Hepatocyte (in vitro differentiated cells): ENCODE results near the gene FZD8. TPM values are rescaled to one million over a fixed set of nuclear protein-coding genes. Genes with fewer than 3 reads are reported as not detected.
"Not testable (repeated sequence)": the region's sequence is repeated elsewhere in the genome, so short reads cannot be mapped to it uniquely, and the experiment has no call there.

ENCODE experiments used
- DNase-seq: peaks from one replicate; pipeline ENCODE4 v3.0.0-alpha.2; 2016; ENCODE audit warnings: low spot score
- H2AFZ ChIP-seq: fragments of 200-600 bp; sonication (generic); 2 replicates; pipeline ENCODE4 v1.6.0; 2016; ENCODE audit warnings: antibody characterized with exemption, mild to moderate bottlenecking
- H3K27ac ChIP-seq: fragments of 200-600 bp; sonication (generic); 2 replicates; pipeline ENCODE4 v1.5.1; 2016; ENCODE audit warnings: mild to moderate bottlenecking
- H3K27me3 ChIP-seq: fragments of 200-600 bp; sonication (generic); 2 replicates; pipeline ENCODE4 v1.6.1; 2016
- H3K36me3 ChIP-seq: fragments of 200-600 bp; sonication (generic); replicated peaks from 2 replicates; pipeline ENCODE4 v1.5.1; 2016; ENCODE audit warnings: low read depth; ENCODE audit not compliant: insufficient read depth
- H3K4me1 ChIP-seq: fragments of 200-600 bp; sonication (generic); 2 replicates; pipeline ENCODE4 v1.5.1; 2016; ENCODE audit warnings: mild to moderate bottlenecking, moderate library complexity; ENCODE audit not compliant: insufficient read depth
- H3K4me2 ChIP-seq: fragments of 200-600 bp; sonication (generic); 2 replicates; pipeline ENCODE4 v1.6.0; 2016
- H3K4me3 ChIP-seq: fragments of 200-600 bp; sonication (generic); 2 replicates; pipeline ENCODE4 v1.5.1; 2016; ENCODE audit warnings: mild to moderate bottlenecking
- H3K79me2 ChIP-seq: fragments of 200-600 bp; sonication (generic); 2 replicates; pipeline ENCODE4 v1.6.0; 2017; ENCODE audit warnings: mild to moderate bottlenecking
- H3K9me2 ChIP-seq: fragments of 200-600 bp; sonication (generic); replicated peaks from 2 replicates; pipeline ENCODE4 v1.6.0; 2017; ENCODE audit warnings: mild to moderate bottlenecking; ENCODE audit not compliant: insufficient read depth
- H3K9me3 ChIP-seq: fragments of 200-600 bp; sonication (generic); 2 replicates; pipeline ENCODE4 v1.5.1; 2016; ENCODE audit warnings: low read depth, mild to moderate bottlenecking
- H4K20me1 ChIP-seq: fragments of 200-600 bp; sonication (generic); 2 replicates; pipeline ENCODE4 v1.6.0; 2016; ENCODE audit warnings: mild to moderate bottlenecking; ENCODE audit not compliant: insufficient read depth, poor library complexity, severe bottlenecking
- CTCF ChIP-seq: fragments of 200-600 bp; sonication (generic); IDR thresholded peaks from 2 replicates; pipeline ENCODE4 v1.5.1; 2016; ENCODE audit warnings: antibody characterized with exemption, mild to moderate bottlenecking; ENCODE audit not compliant: poor library complexity
- EZH2 ChIP-seq: fragments of 200-600 bp; sonication (generic); IDR thresholded peaks from 2 replicates; pipeline ENCODE4 v1.6.1; 2016; ENCODE audit warnings: antibody characterized with exemption, mild to moderate bottlenecking, borderline replicate concordance
- EZH2phosphoT487 ChIP-seq: fragments of 200-600 bp; sonication (generic); IDR thresholded peaks from one replicate; pipeline ENCODE4 v1.6.1; 2018; ENCODE audit warnings: antibody characterized with exemption, mild to moderate bottlenecking, low read depth, moderate library complexity; ENCODE audit not compliant: unreplicated experiment, severe bottlenecking
- WGBS: methylation state at CpG from one replicate; pipeline ENCODE4 v1.1.6; 2016; ENCODE audit warnings: low lambda C conversion rate; ENCODE audit errors: missing lambda C conversion rate; 5-methylcytosine and 5-hydroxymethylcytosine counted together
- polyA plus RNA-seq: library from polyadenylated mRNA; unstranded; fragments of >200 nt; fragmentation: Nextera tagmentation; extraction: Ambion mirVana; gene quantifications from 2 replicates; pipeline ENCODE4 v1.2.1, GENCODE V29; 2016
- total RNA-seq: library from RNA; depleted of rRNA; stranded (reverse); fragments of >200 nt; gene quantifications from 2 replicates; pipeline ENCODE4 v1.2.3, GENCODE V29; 2014

FZD8 gene
- total RNA-seq = 5.9 and 7.7 TPM in 2 replicates
- 2.6 and 3.7 TPM in 2 replicates for polyA plus RNA-seq

- no peaks in the 10 kb centered on the region for H3K79me2 ChIP-seq
Observed at GRCh38 chr10:35642035-35642792, at the start of gene FZD8. Gene FZD8 (minus strand): TSS chr10:35642296. CDS start chr10:35641429, 867 bp downstream.

GRCh38 chr10:35691522-35692236 lies 49.6 kb upstream of the FZD8 start:
- 42% methylated on average over 12 of the region's 12 CpGs for WGBS
- TF ChIP-seq EZH2phosphoT487 (no peak), EZH2 (no peak)
- Histone ChIP-seq H3K4me1 (no peaks in the 10 kb centered on the region), H3K27me3 (peaks cover 27% of the 10 kb centered on the region), H3K4me2 (no peak overlapping the region), H3K9me3 (no peaks in the 10 kb centered on the region), H4K20me1 (no peaks in the 10 kb centered on the region), H3K79me2 (no peaks in the 10 kb centered on the region), H3K9me2 (no peaks in the 10 kb centered on the region), H2AFZ (no peak overlapping the region), H3K4me3 (no peak overlapping the region), H3K36me3 (no peaks in the 10 kb centered on the region), H3K27ac (no peak overlapping the region)
- no peak for DNase-seq

More at GRCh38 chr10:35642035-35642792, at the start of gene FZD8:
- H3K9me2 ChIP-seq = no peaks in the 10 kb centered on the region
- peaks cover 31% of the 10 kb centered on the region for H3K27me3 ChIP-seq
- WGBS = under 1% methylated on average over 73 of the region's 80 CpGs
- H3K36me3 ChIP-seq = no peaks in the 10 kb centered on the region
- TF ChIP-seq CTCF (peak; percentile 22), EZH2phosphoT487 (no peak)
- peak within 1 kb of the TSS; percentile 92 for H3K4me2 ChIP-seq
- H2AFZ ChIP-seq = peak within 1 kb of the TSS; percentile 79
- H3K4me1 ChIP-seq = peaks cover 18% of the 10 kb centered on the region
- peaks cover 2% of the 10 kb centered on the region for H4K20me1 ChIP-seq
- DNase-seq = peak; percentile 95
- peak within 1 kb of the TSS; percentile 53 for H3K27ac ChIP-seq
- no peaks in the 10 kb centered on the region for H3K9me3 ChIP-seq
- peak within 1 kb of the TSS; percentile 67 for H3K4me3 ChIP-seq

- H3K9me2 ChIP-seq = no peaks in the 10 kb centered on the region
- no peak overlapping the region for H3K4me3 ChIP-seq
- H3K79me2 ChIP-seq = no peaks in the 10 kb centered on the region
- H3K36me3 ChIP-seq = no peaks in the 10 kb centered on the region
- H4K20me1 ChIP-seq = no peaks in the 10 kb centered on the region
- no peak overlapping the region for H2AFZ ChIP-seq
- DNase-seq = no peak
- peaks cover 27% of the 10 kb centered on the region for H3K27me3 ChIP-seq
- H3K4me1 ChIP-seq = no peaks in the 10 kb centered on the region
- 63% methylated on average over 5 of the region's 5 CpGs for WGBS
- H3K4me2 ChIP-seq = no peak overlapping the region
- no peak overlapping the region for H3K27ac ChIP-seq
- TF ChIP-seq CTCF = no peak
- TF ChIP-seq EZH2 = no peak
- no peak for TF ChIP-seq EZH2phosphoT487
- no peaks in the 10 kb centered on the region for H3K9me3 ChIP-seq
Observed at GRCh38 chr10:35690534-35690933, 48.4 kb upstream of the FZD8 start.

GRCh38 chr10:35685858-35686257 lies 43.8 kb upstream of the FZD8 start:
- not testable (repeated sequence) for H2AFZ ChIP-seq, H3K36me3 ChIP-seq, H3K4me3 ChIP-seq, H3K27me3 ChIP-seq, H4K20me1 ChIP-seq, H3K9me3 ChIP-seq, H3K9me2 ChIP-seq, DNase-seq, H3K79me2 ChIP-seq, H3K27ac ChIP-seq
- WGBS = 80% methylated on average over 4 of the region's 4 CpGs
- H3K4me1 ChIP-seq = peaks cover 13% of the 10 kb centered on the region
- H3K4me2 ChIP-seq = peak overlapping the region; percentile 38
